HepG2 (cell line): ENCODE data around the gene RAB32. TPM values are rescaled to one million over a fixed set of nuclear protein-coding genes. Genes with fewer than 3 reads are reported as not detected.

ENCODE experiments used
- CBFB ChIP-seq: sonication (generic); formaldehyde crosslinking; IDR thresholded peaks from 2 replicates; pipeline ENCODE4 v1.4.0; 2020; ENCODE audit warnings: missing genetic modification reagents
- CENPT ChIP-seq: sonication (generic); formaldehyde crosslinking; IDR thresholded peaks from 2 replicates; pipeline ENCODE4 v1.8.0; 2022; ENCODE audit warnings: low read depth, mild to moderate bottlenecking, moderate library complexity, missing genetic modification reagents
- FOXA3 ChIP-seq: IDR thresholded peaks from 2 replicates; pipeline ENCODE4 v1.6.1; 2016; ENCODE audit warnings: missing genetic modification reagents, missing compliant biosample characterization
- GFI1 ChIP-seq: sonication (generic); formaldehyde crosslinking; IDR thresholded peaks from 2 replicates; pipeline ENCODE4 v1.5.0; 2020; ENCODE audit warnings: missing genetic modification reagents, mild to moderate bottlenecking, borderline replicate concordance
- IRX3 ChIP-seq: sonication (generic); formaldehyde crosslinking; IDR thresholded peaks from 2 replicates; pipeline ENCODE4 v1.8.1; 2023; ENCODE audit warnings: mild to moderate bottlenecking, low read depth, missing genetic modification reagents, borderline replicate concordance
- JDP2 ChIP-seq: sonication (generic); formaldehyde crosslinking; IDR thresholded peaks from 2 replicates; pipeline ENCODE4 v1.8.1; 2022; ENCODE audit warnings: missing genetic modification reagents, borderline replicate concordance
- KAT8 ChIP-seq: IDR thresholded peaks from 2 replicates; pipeline ENCODE4 v1.6.1; 2016; ENCODE audit warnings: missing genetic modification reagents, missing compliant biosample characterization
- SOX6 ChIP-seq, 2 experiments: fragments of 450-650 bp in 1 of 2; sonication (generic) in 1 of 2; formaldehyde crosslinking in 1 of 2; IDR thresholded peaks; 2 replicates each; pipeline versions ENCODE4 v1.4.0 to v1.6.1; 2017 to 2020; ENCODE audit warnings: antibody characterized with exemption in 1 of 2, mild to moderate bottlenecking in 1 of 2, missing genetic modification reagents in 1 of 2
- STAG1 ChIP-seq: sonication (generic); formaldehyde crosslinking; IDR thresholded peaks from 2 replicates; pipeline ENCODE4 v1.4.0; 2020; ENCODE audit warnings: missing genetic modification reagents
- TAF15 ChIP-seq: fragments of 200-400 bp; formaldehyde crosslinking; IDR thresholded peaks from one replicate; pipeline ENCODE4 v1.6.1; 2018; ENCODE audit warnings: mild to moderate bottlenecking, low read depth, low read length; ENCODE audit not compliant: poor library complexity, severe bottlenecking
- TCF7 ChIP-seq: sonication (generic); IDR thresholded peaks from 2 replicates; pipeline ENCODE4 v1.6.1; 2016; ENCODE audit warnings: antibody characterized with exemption, low read depth
- ZFP1 ChIP-seq: IDR thresholded peaks from 2 replicates; pipeline ENCODE4 v1.6.1; 2016
- ZNF124 ChIP-seq: sonication (generic); formaldehyde crosslinking; IDR thresholded peaks from 2 replicates; pipeline ENCODE4 v1.4.0; 2020; ENCODE audit warnings: missing genetic modification reagents
- ZNF331 ChIP-seq: sonication (generic); formaldehyde crosslinking; IDR thresholded peaks from 2 replicates; pipeline ENCODE4 v1.4.0; 2020; ENCODE audit warnings: missing genetic modification reagents
- ZNF766 ChIP-seq: sonication (generic); formaldehyde crosslinking; IDR thresholded peaks from 2 replicates; pipeline ENCODE4 v1.5.0; 2020; ENCODE audit warnings: missing genetic modification reagents, borderline replicate concordance
- ZSCAN12 ChIP-seq: sonication (generic); formaldehyde crosslinking; IDR thresholded peaks from 2 replicates; pipeline ENCODE4 v1.9.0; 2021; ENCODE audit warnings: mild to moderate bottlenecking, missing genetic modification reagents
- polyA plus RNA-seq, 8 experiments: library from polyadenylated mRNA; depleted of rRNA in 3 of 8; stranded (reverse) in 7 of 8; unstranded in 1 of 8; fragments of >200 nt; fragmentation: Illumina TruSeq in 4 of 8; extraction: Trizol in 4 of 8; gene quantifications; 2 replicates each; pipeline versions ENCODE4 v1.2.1 to v1.2.3, GENCODE V29; 2011 to 2016; ENCODE audit warnings: low read depth in 4 of 8, missing spikeins in 1 of 8, mixed read lengths in 1 of 8; ENCODE audit not compliant: insufficient read depth in 1 of 8
- total RNA-seq, 5 experiments: library from RNA; depleted of rRNA; stranded (reverse); fragments of >200 nt; fragmentation: Illumina TruSeq; extraction: Trizol; gene quantifications; 2 replicates each; pipeline ENCODE4 v1.2.3, GENCODE V29; 2016; ENCODE audit warnings: low read depth in 1 of 5
- TF ChIP-seq, protein P1 (sequence below): sonication (generic); formaldehyde crosslinking; IDR thresholded peaks from 2 replicates; pipeline ENCODE4 v1.4.0; 2020; ENCODE audit warnings: missing genetic modification reagents
- TF ChIP-seq, protein P2 (sequence below): conservative IDR thresholded peaks from 2 replicates; pipeline ENCODE4 v1.6.1; 2018; ENCODE audit warnings: missing genetic modification reagents
- TF ChIP-seq, protein P3 (sequence below): sonication (generic); formaldehyde crosslinking; IDR thresholded peaks from 2 replicates; pipeline ENCODE4 v1.4.0; 2020; ENCODE audit warnings: missing genetic modification reagents
- TF ChIP-seq, protein P4 (sequence below): sonication (generic); formaldehyde crosslinking; IDR thresholded peaks from 2 replicates; pipeline ENCODE4 v1.5.0; 2020; ENCODE audit warnings: mild to moderate bottlenecking, missing genetic modification reagents
- TF ChIP-seq, protein P5 (sequence below): sonication (generic); formaldehyde crosslinking; IDR thresholded peaks from 2 replicates; pipeline ENCODE4 v1.4.0; 2020; ENCODE audit warnings: missing genetic modification reagents

RAB32 gene
- total and polyA plus RNA-seq, 2 of the 13 experiments (the other 11 are each of a cell fraction or from before 2014, with no cell fraction given) = 43.7 to 93.9 TPM

DNA sequence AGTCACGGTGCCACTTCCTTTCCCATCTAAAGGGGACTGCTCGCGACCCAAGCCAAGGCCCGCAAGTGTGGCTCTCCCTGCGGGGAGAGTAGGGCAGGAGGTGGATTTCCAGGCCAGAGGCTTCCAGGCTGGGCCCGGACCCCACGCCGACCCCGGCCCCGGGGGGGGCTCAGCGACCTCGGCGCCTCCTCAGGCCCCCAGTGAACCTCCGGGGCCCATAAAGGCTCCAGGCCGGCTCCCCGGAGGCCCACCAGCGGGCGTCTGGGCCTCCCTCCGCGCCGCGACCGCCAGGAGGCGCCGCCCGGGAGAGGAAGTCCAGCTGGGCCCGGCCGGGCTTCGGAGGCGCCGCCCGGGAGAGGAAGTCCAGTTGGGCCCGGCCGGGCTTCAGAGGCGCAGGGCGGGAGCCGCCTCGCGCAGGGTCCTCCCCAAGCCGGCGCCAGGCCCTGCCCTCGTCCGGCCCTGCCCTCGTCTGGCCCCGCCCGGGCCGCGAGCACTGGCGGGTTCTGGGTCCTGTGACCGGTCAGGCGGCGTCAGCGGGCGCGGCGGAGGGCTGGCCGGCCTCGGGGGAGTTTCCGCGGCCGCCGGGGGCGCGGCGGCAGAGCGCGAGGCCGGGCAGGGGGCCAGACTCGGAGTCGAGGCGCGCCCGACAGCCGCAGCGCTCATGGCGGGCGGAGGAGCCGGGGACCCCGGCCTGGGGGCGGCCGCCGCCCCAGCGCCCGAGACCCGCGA lies at the start of gene RAB32 (continued):
- TF ChIP-seq, protein P1, sequence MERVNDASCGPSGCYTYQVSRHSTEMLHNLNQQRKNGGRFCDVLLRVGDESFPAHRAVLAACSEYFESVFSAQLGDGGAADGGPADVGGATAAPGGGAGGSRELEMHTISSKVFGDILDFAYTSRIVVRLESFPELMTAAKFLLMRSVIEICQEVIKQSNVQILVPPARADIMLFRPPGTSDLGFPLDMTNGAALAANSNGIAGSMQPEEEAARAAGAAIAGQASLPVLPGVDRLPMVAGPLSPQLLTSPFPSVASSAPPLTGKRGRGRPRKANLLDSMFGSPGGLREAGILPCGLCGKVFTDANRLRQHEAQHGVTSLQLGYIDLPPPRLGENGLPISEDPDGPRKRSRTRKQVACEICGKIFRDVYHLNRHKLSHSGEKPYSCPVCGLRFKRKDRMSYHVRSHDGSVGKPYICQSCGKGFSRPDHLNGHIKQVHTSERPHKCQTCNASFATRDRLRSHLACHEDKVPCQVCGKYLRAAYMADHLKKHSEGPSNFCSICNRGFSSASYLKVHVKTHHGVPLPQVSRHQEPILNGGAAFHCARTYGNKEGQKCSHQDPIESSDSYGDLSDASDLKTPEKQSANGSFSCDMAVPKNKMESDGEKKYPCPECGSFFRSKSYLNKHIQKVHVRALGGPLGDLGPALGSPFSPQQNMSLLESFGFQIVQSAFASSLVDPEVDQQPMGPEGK (CRISPR knock-in tag) = peak; percentile 8; the same call in 1 of the 2 replicates
- TF ChIP-seq, protein P2, sequence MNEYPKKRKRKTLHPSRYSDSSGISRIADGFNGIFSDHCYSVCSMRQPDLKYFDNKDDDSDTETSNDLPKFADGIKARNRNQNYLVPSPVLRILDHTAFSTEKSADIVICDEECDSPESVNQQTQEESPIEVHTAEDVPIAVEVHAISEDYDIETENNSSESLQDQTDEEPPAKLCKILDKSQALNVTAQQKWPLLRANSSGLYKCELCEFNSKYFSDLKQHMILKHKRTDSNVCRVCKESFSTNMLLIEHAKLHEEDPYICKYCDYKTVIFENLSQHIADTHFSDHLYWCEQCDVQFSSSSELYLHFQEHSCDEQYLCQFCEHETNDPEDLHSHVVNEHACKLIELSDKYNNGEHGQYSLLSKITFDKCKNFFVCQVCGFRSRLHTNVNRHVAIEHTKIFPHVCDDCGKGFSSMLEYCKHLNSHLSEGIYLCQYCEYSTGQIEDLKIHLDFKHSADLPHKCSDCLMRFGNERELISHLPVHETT (CRISPR knock-in tag) = 0 out of 2 replicates have a peak, but pooled peaks have one; percentile 26
- TF ChIP-seq KAT8 (CRISPR knock-in tag) = peak; percentile 68
- no peak for TF ChIP-seq SOX6 (IDR thresholded peaks at IDR 0.05)
- no peak for TF ChIP-seq SOX6 (CRISPR knock-in tag; IDR thresholded peaks at IDR 0.05)
- TF ChIP-seq, protein P3, sequence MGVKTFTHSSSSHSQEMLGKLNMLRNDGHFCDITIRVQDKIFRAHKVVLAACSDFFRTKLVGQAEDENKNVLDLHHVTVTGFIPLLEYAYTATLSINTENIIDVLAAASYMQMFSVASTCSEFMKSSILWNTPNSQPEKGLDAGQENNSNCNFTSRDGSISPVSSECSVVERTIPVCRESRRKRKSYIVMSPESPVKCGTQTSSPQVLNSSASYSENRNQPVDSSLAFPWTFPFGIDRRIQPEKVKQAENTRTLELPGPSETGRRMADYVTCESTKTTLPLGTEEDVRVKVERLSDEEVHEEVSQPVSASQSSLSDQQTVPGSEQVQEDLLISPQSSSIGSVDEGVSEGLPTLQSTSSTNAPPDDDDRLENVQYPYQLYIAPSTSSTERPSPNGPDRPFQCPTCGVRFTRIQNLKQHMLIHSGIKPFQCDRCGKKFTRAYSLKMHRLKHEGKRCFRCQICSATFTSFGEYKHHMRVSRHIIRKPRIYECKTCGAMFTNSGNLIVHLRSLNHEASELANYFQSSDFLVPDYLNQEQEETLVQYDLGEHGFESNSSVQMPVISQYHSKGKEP = 0 out of 2 replicates have a peak, but pooled peaks have one; percentile 26
- peak; percentile 76 for TF ChIP-seq TAF15
- TF ChIP-seq ZFP1 (CRISPR knock-in tag) = 0 out of 2 replicates have a peak, but pooled peaks have one; percentile 7
- TF ChIP-seq ZSCAN12 (CRISPR knock-in tag) = peak; percentile 90; the same call in 1 of the 2 replicates
- TF ChIP-seq, protein P4, sequence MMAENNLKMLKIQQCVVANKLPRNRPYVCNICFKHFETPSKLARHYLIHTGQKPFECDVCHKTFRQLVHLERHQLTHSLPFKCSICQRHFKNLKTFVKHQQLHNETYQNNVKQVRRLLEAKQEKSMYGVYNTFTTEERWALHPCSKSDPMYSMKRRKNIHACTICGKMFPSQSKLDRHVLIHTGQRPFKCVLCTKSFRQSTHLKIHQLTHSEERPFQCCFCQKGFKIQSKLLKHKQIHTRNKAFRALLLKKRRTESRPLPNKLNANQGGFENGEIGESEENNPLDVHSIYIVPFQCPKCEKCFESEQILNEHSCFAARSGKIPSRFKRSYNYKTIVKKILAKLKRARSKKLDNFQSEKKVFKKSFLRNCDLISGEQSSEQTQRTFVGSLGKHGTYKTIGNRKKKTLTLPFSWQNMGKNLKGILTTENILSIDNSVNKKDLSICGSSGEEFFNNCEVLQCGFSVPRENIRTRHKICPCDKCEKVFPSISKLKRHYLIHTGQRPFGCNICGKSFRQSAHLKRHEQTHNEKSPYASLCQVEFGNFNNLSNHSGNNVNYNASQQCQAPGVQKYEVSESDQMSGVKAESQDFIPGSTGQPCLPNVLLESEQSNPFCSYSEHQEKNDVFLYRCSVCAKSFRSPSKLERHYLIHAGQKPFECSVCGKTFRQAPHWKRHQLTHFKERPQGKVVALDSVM (CRISPR knock-in tag) = peak; percentile 94
- TF ChIP-seq, protein P5, sequence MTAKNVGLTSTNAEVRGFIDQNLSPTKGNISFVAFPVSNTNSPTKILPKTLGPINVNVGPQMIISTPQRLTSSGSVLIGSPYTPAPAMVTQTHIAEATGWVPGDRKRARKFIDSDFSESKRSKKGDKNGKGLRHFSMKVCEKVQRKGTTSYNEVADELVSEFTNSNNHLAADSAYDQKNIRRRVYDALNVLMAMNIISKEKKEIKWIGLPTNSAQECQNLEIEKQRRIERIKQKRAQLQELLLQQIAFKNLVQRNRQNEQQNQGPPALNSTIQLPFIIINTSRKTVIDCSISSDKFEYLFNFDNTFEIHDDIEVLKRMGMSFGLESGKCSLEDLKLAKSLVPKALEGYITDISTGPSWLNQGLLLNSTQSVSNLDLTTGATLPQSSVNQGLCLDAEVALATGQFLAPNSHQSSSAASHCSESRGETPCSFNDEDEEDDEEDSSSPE (CRISPR knock-in tag) = peak; percentile 72
- TF ChIP-seq GFI1 (CRISPR knock-in tag) = peak; percentile 42; the same call in 1 of the 2 replicates
- 0 out of 2 replicates have a peak, but pooled peaks have one; percentile 15 for TF ChIP-seq ZNF124 (CRISPR knock-in tag)
- no peak for TF ChIP-seq IRX3 (CRISPR knock-in tag)
- no peak for TF ChIP-seq CENPT (CRISPR knock-in tag)
- TF ChIP-seq ZNF766 (CRISPR knock-in tag) = no peak
- TF ChIP-seq TCF7 = no peak
- 0 out of 2 replicates have a peak, but pooled peaks have one; percentile 41 for TF ChIP-seq CBFB
- TF ChIP-seq JDP2 = no peak
- peak; percentile 52 for TF ChIP-seq STAG1
- no peak for TF ChIP-seq FOXA3
- peak; percentile 53; the same call in 1 of the 2 replicates for TF ChIP-seq ZNF331 (CRISPR knock-in tag)
